ENCODE results near the gene L3MBTL4. TPM values are rescaled to one million over a fixed set of nuclear protein-coding genes. Genes with fewer than 3 reads are reported as not detected.

Gene L3MBTL4
- total RNA-seq, 4 donors from 2014 or later: 6.0 to 14.8 (median 10.0) TPM

GRCh38 chr18:6257950-6258349 is 156.8 kb downstream of the L3MBTL4 start:
- no peak for TF ChIP-seq CTCF (IDR thresholded peaks at IDR 0.05; ENCODE audit: low read depth)

GRCh38 chr18:6256521-6256920 is 158.2 kb downstream of the L3MBTL4 start:
- TF ChIP-seq CTCF (IDR thresholded peaks at IDR 0.05; ENCODE audit: low read depth): no peak

- TF ChIP-seq CTCF (IDR thresholded peaks at IDR 0.05; ENCODE audit: low read depth): no peak
These were observed 158.8 kb downstream of the L3MBTL4 start for GRCh38 chr18:6255886-6256285.

- no peak for TF ChIP-seq CTCF (IDR thresholded peaks at IDR 0.05; ENCODE audit: low read depth)
These were observed 159.5 kb downstream of the L3MBTL4 start for GRCh38 chr18:6255116-6255705.

- no peak for TF ChIP-seq CTCF (IDR thresholded peaks at IDR 0.05; ENCODE audit: low read depth)
These were observed 160.3 kb downstream of the L3MBTL4 start for GRCh38 chr18:6254456-6254855.

GRCh38 chr18:6251084-6251483 is 163.6 kb downstream of the L3MBTL4 start:
- TF ChIP-seq CTCF (IDR thresholded peaks at IDR 0.05; ENCODE audit: low read depth): no peak

GRCh38 chr18:6249788-6250187 is 164.9 kb downstream of the L3MBTL4 start:
- TF ChIP-seq CTCF (IDR thresholded peaks at IDR 0.05; ENCODE audit: low read depth): no peak

All from subcutaneous adipose tissue (tissue), 4 donors.